GM12872 (cell line): ENCODE results near the gene ADAMTS2.

Experiments used
- CTCF ChIP-seq: IDR thresholded peaks from 3 replicates; pipeline ENCODE4 v1.5.1; 2011; ENCODE audit warnings: low read depth, mild to moderate bottlenecking, low read length, moderate library complexity; ENCODE audit not compliant: insufficient read depth

ADAMTS2 gene

GRCh38 chr5:179275941-179276837 lies 69.1 kb downstream of the ADAMTS2 start:
- no peak for TF ChIP-seq CTCF

- TF ChIP-seq CTCF, result no peak
Observed at GRCh38 chr5:179275381-179275878, 69.8 kb downstream of the ADAMTS2 start.

GRCh38 chr5:179274321-179275315 lies 70.6 kb downstream of the ADAMTS2 start:
- TF ChIP-seq CTCF, result no peak

GRCh38 chr5:179273441-179274145 lies 71.7 kb downstream of the ADAMTS2 start:
- no peak for TF ChIP-seq CTCF

- TF ChIP-seq CTCF, result no peak
Observed at GRCh38 chr5:179273073-179273435, 72.2 kb downstream of the ADAMTS2 start.

GRCh38 chr5:179272326-179273072 lies 72.8 kb downstream of the ADAMTS2 start:
- TF ChIP-seq CTCF, result no peak
